WI38 (cell line): Measurements from ENCODE around the gene PWWP2B.

ENCODE experiments used
- H3K4me3 ChIP-seq: 2 replicates; pipeline ENCODE4 v1.5.1; 2011; ENCODE audit warnings: low read depth, mild to moderate bottlenecking, control low read depth, low read length
- TF ChIP-seq, protein P1 (sequence below): IDR thresholded peaks from 2 replicates; pipeline ENCODE4 v1.5.1; 2012; ENCODE audit warnings: low read depth, mild to moderate bottlenecking, control low read depth, low read length

PWWP2B gene

DNA sequence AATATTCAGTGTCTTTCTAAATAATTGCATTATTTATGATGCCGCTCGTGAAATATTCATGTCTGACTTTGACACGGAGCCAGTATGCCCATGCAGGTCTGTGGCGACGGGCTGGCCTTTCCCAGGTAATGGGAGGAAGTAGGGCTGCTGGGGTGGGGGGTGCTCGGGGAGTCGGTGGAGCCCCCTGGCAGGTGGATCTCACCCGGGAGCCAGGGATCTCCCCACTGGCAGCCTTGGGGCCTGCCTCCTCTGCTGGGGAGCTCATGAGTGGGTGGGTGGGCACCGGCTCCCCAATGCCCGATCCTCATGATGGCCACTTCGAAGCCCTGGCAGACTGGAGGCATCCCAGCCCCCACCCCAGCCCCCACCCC, 52.8 kb downstream of the PWWP2B start:
- no peak overlapping the region for H3K4me3 ChIP-seq
- TF ChIP-seq, protein P1, sequence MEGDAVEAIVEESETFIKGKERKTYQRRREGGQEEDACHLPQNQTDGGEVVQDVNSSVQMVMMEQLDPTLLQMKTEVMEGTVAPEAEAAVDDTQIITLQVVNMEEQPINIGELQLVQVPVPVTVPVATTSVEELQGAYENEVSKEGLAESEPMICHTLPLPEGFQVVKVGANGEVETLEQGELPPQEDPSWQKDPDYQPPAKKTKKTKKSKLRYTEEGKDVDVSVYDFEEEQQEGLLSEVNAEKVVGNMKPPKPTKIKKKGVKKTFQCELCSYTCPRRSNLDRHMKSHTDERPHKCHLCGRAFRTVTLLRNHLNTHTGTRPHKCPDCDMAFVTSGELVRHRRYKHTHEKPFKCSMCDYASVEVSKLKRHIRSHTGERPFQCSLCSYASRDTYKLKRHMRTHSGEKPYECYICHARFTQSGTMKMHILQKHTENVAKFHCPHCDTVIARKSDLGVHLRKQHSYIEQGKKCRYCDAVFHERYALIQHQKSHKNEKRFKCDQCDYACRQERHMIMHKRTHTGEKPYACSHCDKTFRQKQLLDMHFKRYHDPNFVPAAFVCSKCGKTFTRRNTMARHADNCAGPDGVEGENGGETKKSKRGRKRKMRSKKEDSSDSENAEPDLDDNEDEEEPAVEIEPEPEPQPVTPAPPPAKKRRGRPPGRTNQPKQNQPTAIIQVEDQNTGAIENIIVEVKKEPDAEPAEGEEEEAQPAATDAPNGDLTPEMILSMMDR, result no peak

DNA sequence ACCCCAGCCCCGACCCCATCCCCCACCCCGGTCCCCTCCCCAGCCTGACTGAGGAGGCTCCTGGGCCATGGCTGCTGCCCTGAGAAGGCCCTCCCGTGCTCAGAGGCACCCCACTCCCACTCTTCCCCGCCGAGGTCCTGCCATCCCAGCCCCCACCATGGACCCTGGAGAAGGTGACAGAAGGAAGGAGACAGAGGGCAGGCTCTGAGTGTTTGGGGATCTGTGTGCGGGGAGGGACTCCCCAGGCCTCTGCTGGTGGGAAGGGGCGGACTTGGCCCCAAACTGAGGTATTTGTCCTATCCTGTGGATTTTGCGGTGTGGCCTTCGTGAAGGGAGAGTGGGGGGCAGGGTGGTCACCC, 53.4 kb downstream of the PWWP2B start:
- H3K4me3 ChIP-seq, result no peak overlapping the region
- TF ChIP-seq, protein P1, result no peak

DNA sequence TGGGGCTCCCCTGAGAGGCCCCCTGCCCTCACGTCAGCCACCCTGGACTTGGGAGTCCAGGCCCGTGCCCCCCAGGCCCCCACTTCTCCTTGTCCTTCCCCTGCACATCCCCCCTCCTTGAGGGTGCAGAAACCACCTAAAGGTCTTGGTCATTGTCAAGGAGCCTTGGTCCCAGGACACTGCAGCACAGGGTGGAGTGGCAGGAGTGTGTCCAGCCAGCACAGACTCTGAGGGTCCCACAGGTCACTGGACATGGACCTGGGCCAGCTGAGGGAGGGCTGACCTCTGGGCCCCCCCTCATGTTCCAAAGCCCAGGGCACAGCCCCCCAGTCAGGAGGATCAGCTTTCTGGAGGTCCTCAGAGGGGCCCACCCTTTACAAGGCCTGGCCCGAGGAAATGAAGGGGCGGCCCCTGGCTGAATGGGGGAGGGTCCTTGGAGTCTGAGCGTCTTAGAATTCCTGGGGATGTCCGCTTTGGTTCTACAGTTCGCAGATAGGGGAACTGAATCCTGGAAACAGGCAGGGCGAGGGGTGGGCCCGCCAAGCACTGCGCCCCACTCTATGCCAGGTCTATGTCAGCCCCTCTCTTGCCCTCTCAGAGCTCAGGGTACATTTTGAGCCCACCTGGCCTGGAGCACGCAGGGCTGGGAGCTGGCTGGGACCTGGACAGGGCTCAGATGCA, 54.0 kb downstream of the PWWP2B start:
- no peak overlapping the region for H3K4me3 ChIP-seq
- TF ChIP-seq, protein P1, result no peak

DNA sequence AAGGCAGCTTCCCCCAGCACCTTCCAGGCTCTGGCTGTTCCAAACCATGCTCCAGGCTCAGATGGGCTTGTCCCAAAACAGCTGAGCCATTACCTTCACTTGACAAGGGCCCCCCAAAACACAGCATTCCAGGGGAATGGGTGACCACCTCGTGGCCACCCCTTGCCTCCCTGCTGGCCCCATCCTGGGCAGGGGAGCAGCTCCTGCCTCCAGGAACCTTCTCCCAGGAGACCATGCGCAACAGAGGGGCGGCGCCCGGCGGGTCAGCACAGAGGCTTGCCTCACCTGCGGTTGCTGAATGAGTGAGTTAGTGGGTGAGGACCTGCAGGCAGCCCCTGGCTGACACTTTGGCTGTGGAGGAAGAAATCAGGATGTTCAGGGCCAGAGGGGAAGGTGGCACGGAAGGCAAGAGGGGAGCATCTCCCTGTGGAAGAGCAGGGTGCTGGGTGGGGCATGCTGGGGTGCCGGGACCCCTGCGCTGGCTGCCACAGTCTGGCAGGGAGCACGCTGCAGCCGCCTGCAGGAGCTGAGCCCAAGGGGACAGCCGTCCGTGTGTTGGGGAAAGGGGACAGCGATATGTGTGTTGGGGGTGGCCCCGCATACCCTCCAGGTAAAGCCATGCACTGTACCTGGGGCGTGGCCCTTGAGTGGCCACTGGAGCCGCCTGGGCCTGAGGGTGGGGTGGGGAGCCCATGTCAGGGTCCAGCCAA, 54.7 kb downstream of the PWWP2B start:
- TF ChIP-seq, protein P1, result no peak
- H3K4me3 ChIP-seq, result no peak overlapping the region

DNA sequence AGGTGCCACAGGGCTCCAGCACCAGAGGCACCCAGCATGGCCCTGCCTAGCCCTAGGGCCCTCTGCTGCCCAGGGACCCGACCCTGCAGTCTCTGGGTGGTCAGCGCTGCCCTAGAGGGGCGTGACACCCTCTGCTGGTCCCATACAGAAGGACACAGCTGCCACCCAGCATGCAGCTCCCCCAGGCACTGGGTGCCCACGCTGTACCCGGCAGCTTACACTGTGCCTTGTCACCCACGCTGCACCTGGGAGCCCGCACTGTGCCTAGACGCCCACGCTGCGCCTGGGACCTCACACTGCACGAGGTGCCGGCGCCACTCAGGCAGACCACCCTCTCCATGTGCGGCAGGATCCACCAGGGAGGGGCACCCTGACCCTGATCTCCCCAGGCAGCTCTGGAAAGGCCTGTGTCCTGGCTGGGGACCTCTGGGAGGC, 55.2 kb downstream of the PWWP2B start:
- TF ChIP-seq, protein P1, result no peak
- no peak overlapping the region for H3K4me3 ChIP-seq

DNA sequence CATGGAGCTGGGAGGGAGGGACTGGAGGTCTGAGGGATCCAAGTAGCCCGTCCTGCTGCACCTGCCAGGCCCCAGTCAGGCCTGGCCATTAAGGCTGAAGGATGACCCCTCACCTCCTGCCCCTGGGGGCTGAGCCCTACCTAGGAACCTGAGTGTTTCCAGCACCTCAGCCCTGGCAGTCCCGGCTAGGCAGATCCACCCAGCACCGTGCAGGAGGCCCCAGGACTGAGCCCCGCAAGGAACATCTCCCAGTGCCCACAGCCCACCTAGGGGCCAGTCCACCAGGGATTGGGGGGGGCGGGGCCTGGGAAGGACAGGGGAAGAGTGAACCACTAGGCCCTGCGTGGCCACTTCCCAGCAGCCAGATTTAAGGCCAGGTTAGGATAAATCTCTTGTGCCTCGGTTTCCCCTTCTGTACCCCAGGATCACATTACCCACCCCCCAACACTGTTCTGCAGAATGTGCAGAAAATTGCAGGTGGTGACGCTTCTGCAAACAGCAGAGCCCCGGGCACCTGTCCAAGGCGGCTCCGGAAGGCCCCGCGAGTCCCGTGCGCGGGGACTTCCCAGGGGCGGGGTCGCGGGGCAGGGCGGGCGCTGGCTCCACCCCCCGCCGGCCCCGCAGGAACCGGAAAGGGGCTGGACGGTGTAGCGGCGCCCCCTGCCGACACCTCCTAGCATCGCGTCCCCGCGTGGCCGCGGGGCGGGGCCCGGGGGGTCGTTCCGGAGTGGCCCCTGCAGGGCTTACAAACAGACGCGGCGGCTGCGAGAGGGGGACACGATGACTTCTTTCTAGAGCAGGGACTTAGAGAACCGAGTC, 55.9 kb downstream of the PWWP2B start:
- TF ChIP-seq, protein P1, result peak; percentile 74
- peak overlapping the region; percentile 14; the same call in 1 of the 2 replicates for H3K4me3 ChIP-seq
